ENCODE data around the gene RPL26.

DNA sequence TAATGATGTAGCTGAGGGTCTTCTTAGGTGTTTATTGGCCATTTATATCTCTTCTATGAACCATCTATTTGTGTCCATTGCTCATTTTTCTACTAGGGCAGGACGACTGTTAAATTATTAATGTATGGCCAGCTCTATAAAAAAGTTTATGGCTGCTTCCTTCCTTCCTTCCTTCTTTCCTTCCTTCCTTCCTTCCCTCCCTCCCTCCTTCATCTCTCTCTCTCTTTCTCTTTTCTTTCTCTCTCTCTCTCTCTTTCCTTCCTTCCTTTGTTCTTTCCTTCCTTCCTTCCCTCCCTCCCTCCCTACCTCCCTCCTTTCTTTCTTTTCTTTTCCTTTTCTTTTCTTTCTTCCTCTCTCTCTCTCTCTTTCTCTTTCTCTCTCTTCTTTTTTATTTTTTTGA, 35.5 kb upstream of the RPL26 start:
- no peak for TF ChIP-seq POLR2A (IDR thresholded peaks at IDR 0.05)
- TF ChIP-seq, protein P1, sequence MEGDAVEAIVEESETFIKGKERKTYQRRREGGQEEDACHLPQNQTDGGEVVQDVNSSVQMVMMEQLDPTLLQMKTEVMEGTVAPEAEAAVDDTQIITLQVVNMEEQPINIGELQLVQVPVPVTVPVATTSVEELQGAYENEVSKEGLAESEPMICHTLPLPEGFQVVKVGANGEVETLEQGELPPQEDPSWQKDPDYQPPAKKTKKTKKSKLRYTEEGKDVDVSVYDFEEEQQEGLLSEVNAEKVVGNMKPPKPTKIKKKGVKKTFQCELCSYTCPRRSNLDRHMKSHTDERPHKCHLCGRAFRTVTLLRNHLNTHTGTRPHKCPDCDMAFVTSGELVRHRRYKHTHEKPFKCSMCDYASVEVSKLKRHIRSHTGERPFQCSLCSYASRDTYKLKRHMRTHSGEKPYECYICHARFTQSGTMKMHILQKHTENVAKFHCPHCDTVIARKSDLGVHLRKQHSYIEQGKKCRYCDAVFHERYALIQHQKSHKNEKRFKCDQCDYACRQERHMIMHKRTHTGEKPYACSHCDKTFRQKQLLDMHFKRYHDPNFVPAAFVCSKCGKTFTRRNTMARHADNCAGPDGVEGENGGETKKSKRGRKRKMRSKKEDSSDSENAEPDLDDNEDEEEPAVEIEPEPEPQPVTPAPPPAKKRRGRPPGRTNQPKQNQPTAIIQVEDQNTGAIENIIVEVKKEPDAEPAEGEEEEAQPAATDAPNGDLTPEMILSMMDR (IDR thresholded peaks at IDR 0.05) = no peak

All from right lobe of liver (tissue), 4 donors.